HG03060 (cell line): ENCODE results near the gene CDKN2B-AS1.

Experiments used
- ATAC-seq: cut with Tn5 transposase; IDR thresholded peaks from one replicate; pipeline ENCODE4 v1.9.1; 2021; ENCODE audit warnings: low read depth, moderate number of reproducible peaks; ENCODE audit not compliant: unreplicated experiment

Gene CDKN2B-AS1

DNA sequence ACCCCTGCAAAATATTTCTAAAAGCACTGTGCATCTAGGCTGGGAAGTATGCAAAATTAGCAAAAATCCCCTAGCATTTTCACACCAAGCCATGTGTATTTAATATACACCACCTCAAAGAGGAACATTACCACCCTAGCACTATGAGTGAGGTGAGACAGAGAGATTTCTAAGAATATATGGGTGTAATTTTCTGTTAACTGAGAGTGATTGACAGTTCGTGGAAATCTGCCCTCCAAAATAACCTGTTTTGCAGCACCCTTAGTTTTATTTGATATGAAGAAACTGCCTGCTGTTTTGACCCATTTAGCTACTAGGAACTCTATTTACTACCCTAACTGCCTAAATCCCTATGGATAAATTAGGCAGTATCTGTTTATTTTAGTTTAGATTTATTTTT lies 78.8 kb downstream of the CDKN2B-AS1 start:
- ATAC-seq = no peak

DNA sequence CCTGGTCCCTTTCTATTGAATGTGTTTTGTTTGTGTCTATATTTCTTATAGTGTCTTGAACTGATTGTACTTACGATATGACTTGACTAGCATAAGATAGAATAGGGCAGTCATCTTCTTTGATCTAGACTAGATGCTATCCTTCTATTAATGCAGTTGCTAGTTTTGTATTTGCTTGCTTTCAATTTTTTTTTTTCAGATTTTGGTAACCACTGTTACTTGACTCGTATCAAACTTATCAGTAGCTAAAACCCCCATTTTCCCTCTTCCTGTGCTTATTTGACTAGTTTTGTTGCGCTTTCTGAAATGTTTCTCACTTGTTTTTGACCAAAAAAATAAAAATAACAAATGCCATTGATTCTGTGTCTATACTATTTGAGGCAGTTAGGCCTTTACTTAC lies 83.5 kb downstream of the CDKN2B-AS1 start:
- no peak for ATAC-seq

GRCh38 chr9:22079873-22080341 lies 85.3 kb downstream of the CDKN2B-AS1 start:
- peak; percentile 72 for ATAC-seq

DNA sequence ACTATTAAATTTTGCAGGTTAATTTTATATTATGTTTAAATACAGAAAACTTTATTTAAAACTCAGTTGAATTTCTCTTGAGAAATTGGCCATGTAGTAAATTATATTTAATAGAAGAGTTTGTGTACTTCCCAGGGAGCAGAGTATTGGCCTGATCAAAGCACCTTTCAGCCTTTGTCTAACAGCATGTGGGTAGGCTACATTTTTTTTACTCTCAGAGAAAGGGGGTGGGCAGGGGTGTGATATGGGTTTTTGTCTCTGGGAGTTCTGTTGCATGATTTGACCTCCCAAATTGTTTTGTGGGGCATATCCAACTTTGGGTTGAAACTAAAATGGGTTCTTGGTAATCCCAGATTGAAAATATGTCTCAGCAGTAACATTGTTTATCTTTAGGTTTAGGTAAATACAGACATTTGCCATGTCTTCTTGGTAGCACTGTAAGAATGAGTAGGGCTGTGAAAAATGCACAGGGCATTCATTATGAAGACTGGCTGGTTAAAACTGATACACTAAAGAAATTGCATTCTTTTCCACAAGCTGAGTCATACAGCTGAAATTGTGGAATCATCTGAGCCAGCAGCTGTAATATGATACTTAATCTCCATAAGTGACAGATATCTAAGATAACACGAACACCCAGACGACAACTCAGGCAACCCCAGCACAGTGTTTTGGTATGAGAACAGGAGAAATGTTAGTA lies 89.9 kb downstream of the CDKN2B-AS1 start:
- ATAC-seq = no peak

DNA sequence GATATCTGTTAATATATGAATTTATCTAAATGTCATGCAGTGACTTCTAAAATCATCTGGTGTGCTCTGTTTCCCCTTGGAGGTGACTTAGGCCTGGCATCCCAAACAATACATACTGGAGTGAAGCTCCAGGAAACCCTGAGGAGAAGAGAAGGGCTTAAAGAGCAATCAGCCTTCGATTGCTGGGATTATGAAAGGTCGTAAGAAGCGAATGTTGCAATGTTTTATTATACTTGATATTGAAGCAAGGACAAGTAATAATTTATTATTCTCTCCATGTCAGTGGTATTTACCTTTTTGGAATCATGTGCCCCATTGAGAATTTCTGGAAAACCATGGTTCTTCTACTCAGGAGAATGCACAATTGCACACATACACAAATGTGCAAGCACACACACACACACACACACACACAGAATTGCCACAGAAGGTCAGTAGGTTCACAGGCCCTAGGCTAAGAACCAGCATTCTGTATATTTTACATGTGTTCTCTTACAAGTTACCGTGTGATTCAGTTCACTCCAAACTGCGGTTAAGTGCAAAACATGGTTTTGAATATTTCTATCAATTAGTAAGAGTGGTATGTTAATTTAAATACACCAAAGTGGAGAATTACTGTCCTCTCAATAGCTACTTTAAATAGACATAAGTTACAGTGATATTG lies 93.6 kb downstream of the CDKN2B-AS1 start:
- ATAC-seq = no peak

DNA sequence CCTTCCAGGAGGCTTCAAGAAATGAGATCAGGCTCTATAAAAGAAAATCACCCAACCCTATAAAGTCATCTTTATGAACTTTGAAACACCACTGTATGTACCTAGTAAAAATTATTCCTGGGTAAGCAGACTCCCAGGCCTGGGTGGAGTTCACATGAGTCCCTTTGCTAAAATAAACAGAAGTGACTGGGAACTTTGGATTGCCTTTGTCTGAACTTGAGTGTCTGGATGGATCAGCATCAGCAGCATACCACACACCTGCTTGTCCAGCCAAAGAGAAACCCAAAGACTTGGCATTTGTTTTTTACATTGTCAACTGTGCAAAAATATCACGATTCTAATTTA lies 94.1 kb downstream of the CDKN2B-AS1 start:
- ATAC-seq = no peak

DNA sequence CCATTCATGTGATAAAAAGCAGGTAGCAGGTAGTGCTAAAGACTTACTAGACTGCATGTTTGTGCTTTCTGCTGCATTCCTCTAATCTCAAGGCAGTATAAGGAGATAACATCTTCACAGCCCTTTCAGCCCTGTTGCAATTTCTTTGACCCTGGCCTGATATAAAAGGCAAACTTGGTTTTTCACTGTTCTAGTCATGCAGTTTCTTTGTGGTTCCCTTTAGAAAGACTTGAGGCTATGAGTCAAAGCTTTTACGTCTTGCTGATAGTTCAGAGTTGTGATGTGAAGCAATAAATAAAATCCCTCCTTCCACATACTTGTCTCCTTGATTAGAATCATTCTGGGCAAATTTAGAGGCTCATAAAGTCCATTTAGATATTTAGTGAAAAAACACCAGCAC lies 103.1 kb downstream of the CDKN2B-AS1 start:
- ATAC-seq = no peak

GRCh38 chr9:22098643-22099332 lies 104.2 kb downstream of the CDKN2B-AS1 start:
- no peak for ATAC-seq

DNA sequence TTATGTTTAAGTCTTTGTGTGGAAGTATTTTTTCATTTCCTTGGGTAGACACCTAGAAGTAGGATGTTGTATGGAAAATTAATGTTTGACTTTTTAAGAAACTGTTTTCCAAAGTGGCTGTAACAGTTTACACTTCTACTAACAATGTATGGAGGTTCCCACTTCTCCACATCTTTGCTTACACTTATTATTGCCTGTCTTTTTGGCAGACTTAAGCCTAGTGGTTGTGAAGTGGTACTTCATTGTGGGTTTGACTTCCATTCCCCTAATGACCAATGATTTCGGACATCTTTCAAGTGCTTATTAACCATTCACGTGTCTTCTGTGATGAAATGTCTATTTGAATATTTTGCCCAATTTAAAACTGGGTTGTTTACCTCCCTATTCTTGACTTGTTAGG lies 106.0 kb downstream of the CDKN2B-AS1 start:
- ATAC-seq = no peak

DNA sequence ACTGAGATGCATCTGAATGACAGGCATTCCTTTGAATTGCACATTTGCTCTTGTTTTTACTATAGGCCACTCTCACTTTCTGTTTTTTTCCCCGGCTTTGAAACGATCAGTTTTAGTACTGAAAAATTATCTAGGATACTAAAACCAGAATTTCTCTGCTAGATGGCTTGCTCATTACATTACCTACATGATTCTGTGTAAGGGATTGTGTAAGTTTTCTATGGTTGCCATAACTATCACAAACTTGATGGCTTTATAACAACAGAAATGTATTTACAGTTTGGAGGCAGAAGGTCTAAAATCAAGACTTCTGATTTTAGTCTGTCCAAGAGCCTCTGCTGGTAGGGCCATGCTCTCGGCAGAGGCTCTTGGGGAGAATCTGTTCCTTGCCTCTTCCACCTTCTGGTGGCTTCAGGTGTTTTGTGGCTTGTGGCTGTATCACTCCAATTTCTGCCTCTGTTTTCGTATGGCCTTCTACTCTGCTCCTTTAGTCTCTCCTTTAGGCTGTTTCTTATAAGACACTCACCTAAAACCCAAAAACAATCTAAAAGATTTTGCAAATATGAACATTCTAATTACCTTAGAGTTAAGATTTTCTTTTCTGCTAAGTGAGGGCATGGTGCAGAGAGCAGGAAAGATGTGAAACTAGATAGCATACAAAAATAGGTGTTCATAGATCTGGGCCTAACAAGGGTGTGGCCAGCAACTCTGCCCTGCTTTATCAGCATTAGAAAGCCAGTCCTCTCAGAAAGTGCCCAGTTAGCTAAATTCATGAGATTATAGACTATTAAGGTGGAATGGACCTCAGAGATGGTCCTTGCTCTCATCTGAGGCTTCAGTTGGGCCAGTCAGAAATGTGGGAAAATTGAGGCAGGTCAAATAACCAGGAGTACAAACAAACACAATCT lies 107.8 kb downstream of the CDKN2B-AS1 start:
- ATAC-seq = no peak

DNA sequence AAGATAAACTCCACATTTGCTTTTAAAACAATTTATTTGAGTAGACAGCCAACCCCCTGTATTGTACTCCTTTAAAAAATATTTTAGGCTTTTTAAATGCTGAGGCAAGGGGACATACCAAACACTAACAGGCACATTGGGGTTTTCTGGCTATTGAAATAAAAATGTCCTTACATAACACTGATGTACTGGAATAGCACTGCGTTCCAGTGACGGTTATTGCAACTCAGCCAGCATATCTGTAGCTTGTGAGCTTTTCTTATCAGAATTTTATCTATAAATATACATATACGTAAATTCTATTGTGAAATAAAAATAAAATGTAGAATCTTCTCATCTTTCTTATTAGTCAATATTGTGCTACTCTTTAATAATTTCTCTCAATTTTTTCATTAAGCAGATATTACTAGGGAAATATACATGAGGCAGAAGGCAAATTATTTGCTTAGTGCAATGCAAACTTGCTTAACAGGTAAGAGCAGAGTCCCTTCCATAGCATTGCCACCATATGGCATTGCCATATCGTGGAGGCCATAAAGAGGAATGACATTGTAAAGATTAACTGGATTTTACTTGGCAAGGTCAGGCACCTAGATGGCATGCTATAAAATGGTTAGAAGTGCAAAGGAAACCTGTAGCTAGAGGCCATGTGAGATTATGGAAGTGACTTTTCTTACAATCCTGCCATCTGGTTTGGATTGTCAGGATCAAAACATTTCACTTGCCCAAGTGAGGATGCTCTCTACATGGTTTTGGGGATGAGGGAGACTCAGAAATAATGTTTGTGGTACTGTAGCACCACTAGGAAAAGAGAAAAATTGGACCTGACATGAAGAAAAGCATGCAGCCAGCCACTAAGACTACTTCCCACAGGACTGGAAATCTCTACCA lies 109.3 kb downstream of the CDKN2B-AS1 start:
- no peak for ATAC-seq

- ATAC-seq = peak; percentile 99
Observed at GRCh38 chr9:22105005-22105722, 110.6 kb downstream of the CDKN2B-AS1 start.

DNA sequence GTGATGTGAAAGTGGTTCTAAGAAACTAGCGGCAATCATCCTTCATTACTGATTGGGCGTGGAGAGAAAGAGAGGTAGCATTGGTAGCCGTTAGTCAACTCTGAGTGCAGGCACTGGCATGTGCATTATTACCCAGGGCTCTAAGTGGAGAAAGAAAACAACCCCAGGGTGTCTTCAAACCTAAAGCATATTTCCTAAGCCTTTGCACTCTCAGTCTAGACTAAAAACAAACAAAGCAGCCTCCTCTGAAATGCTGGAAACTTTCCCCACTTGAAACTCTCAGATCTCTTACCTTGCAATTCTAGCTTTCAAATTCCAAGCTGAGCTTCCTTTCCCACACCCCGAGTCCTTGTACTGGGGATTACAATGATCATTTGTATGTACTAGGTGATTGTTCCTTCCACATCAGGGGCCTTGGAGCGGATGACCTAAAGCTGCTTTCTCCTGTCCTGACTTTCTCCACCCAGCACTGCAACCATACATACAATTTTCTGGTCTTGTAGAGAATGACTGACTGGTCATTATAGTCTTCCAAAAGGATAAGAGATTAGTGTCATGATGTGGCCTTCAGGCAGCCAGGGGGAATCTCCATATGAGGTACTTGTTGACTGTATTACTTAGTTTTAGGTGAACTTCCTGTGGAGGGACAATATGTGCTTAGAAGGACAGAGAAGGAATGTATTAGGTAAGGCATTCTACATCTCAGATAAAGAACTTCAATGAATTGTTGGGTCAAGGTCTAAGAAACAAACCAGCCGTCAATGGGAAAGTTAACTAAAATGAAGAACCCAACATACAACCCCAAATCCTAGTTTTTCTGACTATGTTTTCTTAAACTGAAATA lies 112.8 kb downstream of the CDKN2B-AS1 start:
- no peak for ATAC-seq

- no peak for ATAC-seq
Observed at GRCh38 chr9:22108581-22109370, 114.2 kb downstream of the CDKN2B-AS1 start.

GRCh38 chr9:22111176-22111953 lies 116.8 kb downstream of the CDKN2B-AS1 start:
- ATAC-seq = no peak

- no peak for ATAC-seq
Observed at GRCh38 chr9:22111954-22112247, 117.3 kb downstream of the CDKN2B-AS1 start.
